SU-DHL-6 (cell line): ENCODE data around the gene NCBP3.

ENCODE experiments used
- H2AFZ ChIP-seq: fragments of 200-600 bp; sonication (generic); 2 replicates; pipeline ENCODE4 v1.6.1; 2014; ENCODE audit warnings: low read depth, mild to moderate bottlenecking, moderate library complexity, mixed read lengths, antibody characterized with exemption, low read length; ENCODE audit not compliant: severe bottlenecking
- H3F3A ChIP-seq: fragments of 200-600 bp; shearing (Covaris generic); 2 replicates; pipeline ENCODE4 v1.6.0; 2016; ENCODE audit warnings: antibody characterized with exemption, mild to moderate bottlenecking; ENCODE audit not compliant: insufficient read depth
- H3K27ac ChIP-seq: fragments of 200-600 bp; sonication (generic); 2 replicates; pipeline ENCODE4 v1.5.1; 2016; ENCODE audit warnings: low read depth, mild to moderate bottlenecking, low read length, moderate library complexity, mixed read lengths
- H3K27me3 ChIP-seq: fragments of 200-600 bp; sonication (generic), shearing (Covaris generic); 2 replicates; pipeline ENCODE4 v1.6.0; 2014; ENCODE audit warnings: mild to moderate bottlenecking, low read length
- H3K36me3 ChIP-seq: fragments of 200-600 bp; sonication (generic); 2 replicates; pipeline ENCODE4 v1.6.1; 2014; ENCODE audit warnings: mild to moderate bottlenecking, low read length, mixed read lengths
- H3K4me2 ChIP-seq: fragments of 300-600, 200-600 bp; shearing (Covaris generic), sonication (generic); 2 replicates; pipeline ENCODE4 v1.6.0; 2014; ENCODE audit warnings: low read length, low read depth, mild to moderate bottlenecking; ENCODE audit not compliant: poor library complexity, severe bottlenecking
- H3K4me3 ChIP-seq: fragments of 200-600 bp; sonication (generic); 2 replicates; pipeline ENCODE4 v1.5.1; 2014; ENCODE audit warnings: antibody characterized with exemption, low read length, mild to moderate bottlenecking, mixed read lengths; ENCODE audit not compliant: insufficient read depth, poor library complexity, severe bottlenecking
- H3K79me2 ChIP-seq: fragments of 200-600 bp; sonication (generic); 2 replicates; pipeline ENCODE4 v1.6.1; 2014; ENCODE audit warnings: mild to moderate bottlenecking, low read length, moderate library complexity; ENCODE audit not compliant: insufficient read depth
- H3K9ac ChIP-seq: fragments of 200-600 bp; sonication (generic); 2 replicates; pipeline ENCODE4 v1.7.0; 2014; ENCODE audit warnings: mild to moderate bottlenecking, low read length
- H3K9me2 ChIP-seq: fragments of 200-600 bp; sonication (generic); replicated peaks from 2 replicates; pipeline ENCODE4 v1.6.1; 2014; ENCODE audit warnings: low read length; ENCODE audit not compliant: insufficient read depth
- H3K9me3 ChIP-seq: fragments of 200-600 bp; sonication (generic); 2 replicates; pipeline ENCODE4 v1.6.1; 2014; ENCODE audit warnings: low read length, mixed read lengths; ENCODE audit not compliant: insufficient read depth
- H4K20me1 ChIP-seq: fragments of 200-600 bp; sonication (generic); 2 replicates; pipeline ENCODE4 v1.6.1; 2014; ENCODE audit warnings: low read depth, mild to moderate bottlenecking, antibody characterized with exemption, low read length, moderate library complexity, mixed read lengths
- EZH2phosphoT487 ChIP-seq: fragments of 200-600 bp; sonication (generic), shearing (Covaris generic); conservative IDR thresholded peaks from 2 replicates; pipeline ENCODE4 v1.6.1; 2018; ENCODE audit warnings: mild to moderate bottlenecking, antibody characterized with exemption, low read length, moderate library complexity, mixed read lengths
- TF ChIP-seq, protein P1 (sequence below): fragments of 200-600 bp; sonication (generic); IDR thresholded peaks from one replicate; pipeline ENCODE4 v1.5.1; 2017; ENCODE audit warnings: antibody characterized with exemption, mild to moderate bottlenecking, low read length, moderate library complexity; ENCODE audit not compliant: insufficient read depth, poor library complexity, severe bottlenecking

The NCBP3 gene

DNA sequence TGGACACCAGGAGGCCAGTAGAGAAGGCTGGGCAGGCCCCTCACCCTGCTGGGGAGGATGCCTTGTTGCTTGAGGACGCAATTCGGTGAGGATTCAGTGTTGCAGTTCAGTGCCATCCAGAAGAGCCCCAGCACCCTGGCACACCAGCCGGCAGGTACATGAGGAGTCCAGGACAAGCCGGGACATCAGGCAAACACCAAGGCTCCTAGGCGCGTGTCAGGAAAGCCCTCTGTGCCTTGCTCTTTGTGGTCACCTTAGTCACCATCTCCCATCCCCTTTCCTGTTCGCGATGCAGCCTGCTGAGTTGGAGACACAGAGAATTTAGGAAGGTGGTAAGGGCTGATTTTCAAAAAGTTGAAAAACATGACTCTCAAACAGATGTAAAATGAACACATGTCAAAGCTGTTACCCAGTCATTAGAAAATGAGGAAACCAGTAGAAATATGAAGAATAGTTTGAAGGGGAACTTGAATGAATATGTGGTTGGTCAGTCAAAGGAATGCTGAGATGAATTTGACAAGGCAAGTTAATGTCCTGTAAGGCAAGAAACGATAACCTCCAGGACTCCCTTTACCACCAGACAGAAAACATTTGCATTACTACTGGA is 2.3 kb upstream of the NCBP3 start:
- no peak overlapping the region for H3K9ac ChIP-seq
- no peaks in the 10 kb centered on the region for H3K27me3 ChIP-seq
- H2AFZ ChIP-seq = no peak overlapping the region
- no peaks in the 10 kb centered on the region for H3K9me2 ChIP-seq
- H3K4me2 ChIP-seq = no peak overlapping the region
- no peaks in the 10 kb centered on the region for H3K9me3 ChIP-seq
- H3K36me3 ChIP-seq = no peaks in the 10 kb centered on the region
- no peak for TF ChIP-seq EZH2phosphoT487
- TF ChIP-seq, protein P1, sequence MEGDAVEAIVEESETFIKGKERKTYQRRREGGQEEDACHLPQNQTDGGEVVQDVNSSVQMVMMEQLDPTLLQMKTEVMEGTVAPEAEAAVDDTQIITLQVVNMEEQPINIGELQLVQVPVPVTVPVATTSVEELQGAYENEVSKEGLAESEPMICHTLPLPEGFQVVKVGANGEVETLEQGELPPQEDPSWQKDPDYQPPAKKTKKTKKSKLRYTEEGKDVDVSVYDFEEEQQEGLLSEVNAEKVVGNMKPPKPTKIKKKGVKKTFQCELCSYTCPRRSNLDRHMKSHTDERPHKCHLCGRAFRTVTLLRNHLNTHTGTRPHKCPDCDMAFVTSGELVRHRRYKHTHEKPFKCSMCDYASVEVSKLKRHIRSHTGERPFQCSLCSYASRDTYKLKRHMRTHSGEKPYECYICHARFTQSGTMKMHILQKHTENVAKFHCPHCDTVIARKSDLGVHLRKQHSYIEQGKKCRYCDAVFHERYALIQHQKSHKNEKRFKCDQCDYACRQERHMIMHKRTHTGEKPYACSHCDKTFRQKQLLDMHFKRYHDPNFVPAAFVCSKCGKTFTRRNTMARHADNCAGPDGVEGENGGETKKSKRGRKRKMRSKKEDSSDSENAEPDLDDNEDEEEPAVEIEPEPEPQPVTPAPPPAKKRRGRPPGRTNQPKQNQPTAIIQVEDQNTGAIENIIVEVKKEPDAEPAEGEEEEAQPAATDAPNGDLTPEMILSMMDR = no peak
- 0 out of 2 replicates have a peak, but pooled peaks cover 5% of the 10 kb centered on the region for H3F3A ChIP-seq
- no peak overlapping the region for H3K27ac ChIP-seq
- peaks cover 19% of the 10 kb centered on the region for H3K79me2 ChIP-seq
- no peak overlapping the region for H3K4me3 ChIP-seq
- no peaks in the 10 kb centered on the region for H4K20me1 ChIP-seq

DNA sequence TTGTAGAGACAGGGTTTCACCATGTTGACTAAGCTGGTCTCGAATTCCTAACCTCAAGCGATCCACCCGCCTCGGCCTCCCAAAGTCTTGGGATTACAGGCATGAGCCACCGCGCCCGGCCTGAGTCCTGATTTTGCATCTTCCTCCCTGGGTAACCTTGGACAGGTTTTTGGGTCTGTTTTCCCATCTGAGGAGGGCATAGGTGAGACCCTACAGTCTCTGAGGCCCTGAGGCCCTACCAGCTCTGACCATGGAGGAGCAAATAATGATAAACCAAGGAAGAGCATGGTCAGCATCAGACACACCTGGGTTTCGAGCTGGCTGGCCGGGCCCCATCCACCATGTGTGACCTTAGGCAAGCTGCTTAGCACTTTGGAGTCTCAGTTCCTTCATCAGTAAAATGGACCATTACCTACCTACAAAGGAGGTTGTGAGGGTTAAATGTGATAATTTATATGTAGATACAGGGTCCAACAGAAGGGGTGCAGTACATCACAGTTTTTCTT is 1.2 kb upstream of the NCBP3 start:
- Histone ChIP-seq H3K27ac (no peak overlapping the region), H3K79me2 (peaks cover 19% of the 10 kb centered on the region), H3K4me2 (no peak overlapping the region), H4K20me1 (no peaks in the 10 kb centered on the region), H3K9ac (no peak overlapping the region), H2AFZ (no peak overlapping the region), H3K27me3 (no peaks in the 10 kb centered on the region), H3K9me3 (no peaks in the 10 kb centered on the region), H3F3A (0 out of 2 replicates have a peak, but pooled peaks cover 5% of the 10 kb centered on the region), H3K4me3 (no peak overlapping the region), H3K9me2 (no peaks in the 10 kb centered on the region), H3K36me3 (no peaks in the 10 kb centered on the region)
- TF ChIP-seq, protein P1 = no peak
- TF ChIP-seq EZH2phosphoT487 = no peak

DNA sequence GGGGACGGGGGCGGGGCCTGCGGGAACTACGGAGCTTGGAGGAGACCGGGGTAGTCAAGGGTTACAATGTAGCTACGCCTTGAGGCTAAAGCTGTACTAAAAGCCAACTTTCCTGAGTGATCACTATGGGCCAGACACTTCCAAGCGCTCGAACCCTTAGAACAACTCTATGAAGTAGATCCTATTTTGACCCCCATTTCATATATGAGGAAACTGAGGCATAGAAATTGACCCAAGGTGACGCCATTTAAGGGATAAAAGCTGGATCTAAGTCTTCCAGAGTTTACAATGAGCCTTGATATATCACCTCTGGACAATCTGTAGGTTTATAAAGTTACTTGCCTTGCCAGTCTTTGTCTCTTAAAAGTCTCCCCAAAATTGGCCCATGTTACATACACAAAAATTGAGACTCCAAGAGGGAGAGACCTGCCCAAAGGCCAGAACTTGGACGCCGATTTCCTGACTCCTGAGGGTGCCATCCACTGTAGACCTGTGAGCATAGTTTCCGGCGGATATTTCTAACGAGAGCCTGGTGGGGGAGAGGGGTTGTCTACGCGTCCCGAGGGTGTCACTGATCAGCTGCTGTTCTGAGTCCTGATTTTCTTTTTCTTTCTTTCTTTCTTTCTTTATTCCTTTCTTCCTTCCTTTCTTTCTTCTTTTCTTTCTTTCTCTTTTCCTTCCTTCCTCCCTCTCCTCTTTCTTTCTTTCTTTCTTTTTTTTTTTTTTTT is 555 bp upstream of the NCBP3 start:
- Histone ChIP-seq H3K4me2 (peak overlapping the region; percentile 46), H3F3A (0 out of 2 replicates have a peak, but pooled peaks cover 5% of the 10 kb centered on the region), H4K20me1 (no peaks in the 10 kb centered on the region), H3K36me3 (no peaks in the 10 kb centered on the region), H3K9me2 (no peaks in the 10 kb centered on the region), H3K27me3 (no peaks in the 10 kb centered on the region), H3K9me3 (no peaks in the 10 kb centered on the region), H3K4me3 (no peak overlapping the region), H3K9ac (no peak overlapping the region), H3K27ac (no peak overlapping the region), H2AFZ (peak overlapping the region; percentile 6), H3K79me2 (peaks cover 19% of the 10 kb centered on the region)
- TF ChIP-seq EZH2phosphoT487 = no peak
- TF ChIP-seq, protein P1 = no peak
